ENCODE data around the gene OR2M4.

Gene OR2M4

GRCh38 chr1:248288391-248288790 is 57.2 kb downstream of the OR2M4 start:
- no peak for TF ChIP-seq CTCF (IDR thresholded peaks at IDR 0.05; ENCODE audit: low read depth, low read length, missing control alignments)
- no peak overlapping the region for H3K4me3 ChIP-seq (ENCODE audit: low read depth, low read length)
- DNase-seq (ENCODE audit: low read depth), result no peak
